OCI-LY1 (cell line): ENCODE data around the gene SLC25A26.

ENCODE experiments used
- H2AFZ ChIP-seq: fragments of 200-600 bp; sonication (generic), shearing (Covaris generic); 2 replicates; pipeline ENCODE4 v1.6.0; 2014; ENCODE audit warnings: antibody characterized with exemption, mild to moderate bottlenecking, low read length
- H3F3A ChIP-seq: fragments of 200-600 bp; sonication (generic), shearing (Covaris generic); 2 replicates; pipeline ENCODE4 v1.6.0; 2014; ENCODE audit warnings: mild to moderate bottlenecking, antibody characterized with exemption, low read length, moderate library complexity; ENCODE audit not compliant: insufficient read depth
- H3K27ac ChIP-seq: fragments of 200-600 bp; sonication (generic); 2 replicates; pipeline ENCODE4 v1.5.1; 2014; ENCODE audit warnings: low read length, mixed run types, mild to moderate bottlenecking, low read depth; ENCODE audit not compliant: poor library complexity, severe bottlenecking
- H3K27me3 ChIP-seq: fragments of 200-600 bp; sonication (generic); 2 replicates; pipeline ENCODE4 v1.6.0; 2014; ENCODE audit warnings: antibody characterized with exemption, mild to moderate bottlenecking, low read length, moderate library complexity; ENCODE audit not compliant: insufficient read depth
- H3K36me3 ChIP-seq: fragments of 200-600 bp; sonication (generic); 2 replicates; pipeline ENCODE4 v1.6.1; 2014; ENCODE audit warnings: mild to moderate bottlenecking, antibody characterized with exemption, low read length, moderate library complexity, mixed read lengths; ENCODE audit not compliant: insufficient read depth
- H3K4me1 ChIP-seq: fragments of 200-600 bp; sonication (generic); 2 replicates; pipeline ENCODE4 v1.5.1; 2014; ENCODE audit warnings: mild to moderate bottlenecking, low read length, moderate library complexity; ENCODE audit not compliant: insufficient read depth, severe bottlenecking
- H3K4me2 ChIP-seq: fragments of 200-600 bp; sonication (generic), shearing (Covaris generic); 2 replicates; pipeline ENCODE4 v1.6.1; 2014; ENCODE audit warnings: low read length
- H3K4me3 ChIP-seq: fragments of 200-600 bp; sonication (generic); 2 replicates; pipeline ENCODE4 v1.5.1; 2014; ENCODE audit warnings: low read length, low read depth, mild to moderate bottlenecking, mixed read lengths; ENCODE audit not compliant: poor library complexity, severe bottlenecking
- H3K79me2 ChIP-seq: fragments of 200-600 bp; shearing (Covaris generic); 2 replicates; pipeline ENCODE4 v1.6.1; 2016; ENCODE audit warnings: mixed run types, low read length, mixed read lengths; ENCODE audit not compliant: insufficient read depth
- H3K9ac ChIP-seq: fragments of 200-600 bp; sonication (generic), shearing (Covaris generic); 2 replicates; pipeline ENCODE4 v1.6.1; 2014; ENCODE audit warnings: mild to moderate bottlenecking, low read length, mixed read lengths
- H3K9me2 ChIP-seq: fragments of 200-600 bp; sonication (generic), shearing (Covaris generic); 2 replicates; pipeline ENCODE4 v1.6.1; 2014; ENCODE audit warnings: low read depth, mild to moderate bottlenecking, low read length, mixed read lengths
- H3K9me3 ChIP-seq: fragments of 200-600 bp; shearing (Covaris generic); 2 replicates; pipeline ENCODE4 v1.6.1; 2014; ENCODE audit warnings: low read length, mixed read lengths
- H4K20me1 ChIP-seq: fragments of 200-600 bp; sonication (generic), shearing (Covaris generic); 2 replicates; pipeline ENCODE4 v1.6.0; 2016; ENCODE audit warnings: mild to moderate bottlenecking, low read length; ENCODE audit not compliant: insufficient read depth
- EZH2 ChIP-seq: fragments of 200-600 bp; sonication (generic), shearing (Covaris generic); IDR thresholded peaks from 2 replicates; pipeline ENCODE4 v1.8.0; 2017; ENCODE audit warnings: borderline replicate concordance, mixed run types, mild to moderate bottlenecking, antibody characterized with exemption, low read length, moderate library complexity, mixed read lengths
- TF ChIP-seq, protein P1 (sequence below): fragments of 200-600 bp; sonication (generic), shearing (Covaris generic); IDR thresholded peaks from 2 replicates; pipeline ENCODE4 v1.5.1; 2017; ENCODE audit warnings: mild to moderate bottlenecking, antibody characterized with exemption, low read length, moderate library complexity, mixed read lengths

SLC25A26 gene

DNA sequence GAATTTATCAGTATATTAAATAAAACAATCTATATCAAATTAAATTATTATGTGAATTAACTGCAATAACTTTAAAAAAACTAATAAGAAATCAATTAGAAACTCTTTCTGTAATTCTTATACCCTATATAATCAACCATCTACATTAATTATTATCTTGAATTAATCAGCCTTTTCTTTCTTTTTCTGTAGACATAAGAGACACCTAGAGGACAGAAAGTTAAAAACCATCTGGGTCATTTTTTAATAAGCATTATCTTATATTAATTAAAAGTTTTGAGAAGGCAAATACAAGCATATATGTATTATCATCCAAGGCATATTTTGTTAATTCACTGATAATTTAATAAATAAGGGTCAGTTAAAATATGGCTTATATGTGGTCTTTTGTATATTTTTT, 24.2 kb upstream of the SLC25A26 start:
- no peaks in the 10 kb centered on the region for H3K9me2 ChIP-seq
- no peaks in the 10 kb centered on the region for H3F3A ChIP-seq
- TF ChIP-seq, protein P1, sequence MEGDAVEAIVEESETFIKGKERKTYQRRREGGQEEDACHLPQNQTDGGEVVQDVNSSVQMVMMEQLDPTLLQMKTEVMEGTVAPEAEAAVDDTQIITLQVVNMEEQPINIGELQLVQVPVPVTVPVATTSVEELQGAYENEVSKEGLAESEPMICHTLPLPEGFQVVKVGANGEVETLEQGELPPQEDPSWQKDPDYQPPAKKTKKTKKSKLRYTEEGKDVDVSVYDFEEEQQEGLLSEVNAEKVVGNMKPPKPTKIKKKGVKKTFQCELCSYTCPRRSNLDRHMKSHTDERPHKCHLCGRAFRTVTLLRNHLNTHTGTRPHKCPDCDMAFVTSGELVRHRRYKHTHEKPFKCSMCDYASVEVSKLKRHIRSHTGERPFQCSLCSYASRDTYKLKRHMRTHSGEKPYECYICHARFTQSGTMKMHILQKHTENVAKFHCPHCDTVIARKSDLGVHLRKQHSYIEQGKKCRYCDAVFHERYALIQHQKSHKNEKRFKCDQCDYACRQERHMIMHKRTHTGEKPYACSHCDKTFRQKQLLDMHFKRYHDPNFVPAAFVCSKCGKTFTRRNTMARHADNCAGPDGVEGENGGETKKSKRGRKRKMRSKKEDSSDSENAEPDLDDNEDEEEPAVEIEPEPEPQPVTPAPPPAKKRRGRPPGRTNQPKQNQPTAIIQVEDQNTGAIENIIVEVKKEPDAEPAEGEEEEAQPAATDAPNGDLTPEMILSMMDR: peak; percentile 13; the same call in 1 of the 2 replicates
- TF ChIP-seq EZH2: no peak
- no peak overlapping the region for H3K4me2 ChIP-seq
- no peaks in the 10 kb centered on the region for H3K27me3 ChIP-seq
- no peaks in the 10 kb centered on the region for H3K9me3 ChIP-seq
- H3K9ac ChIP-seq: no peak overlapping the region
- H4K20me1 ChIP-seq: no peaks in the 10 kb centered on the region
- no peaks in the 10 kb centered on the region for H3K79me2 ChIP-seq
- H3K36me3 ChIP-seq: no peaks in the 10 kb centered on the region
- no peak overlapping the region for H3K27ac ChIP-seq
- H3K4me1 ChIP-seq: no peaks in the 10 kb centered on the region
- H3K4me3 ChIP-seq: no peak overlapping the region
- H2AFZ ChIP-seq: no peak overlapping the region

GRCh38 chr3:66198437-66199088, 22.2 kb upstream of the SLC25A26 start:
- Histone ChIP-seq H3K36me3 (no peaks in the 10 kb centered on the region), H3K9me2 (no peaks in the 10 kb centered on the region), H3K9ac (no peak overlapping the region), H3F3A (no peaks in the 10 kb centered on the region), H3K9me3 (no peaks in the 10 kb centered on the region), H3K27me3 (no peaks in the 10 kb centered on the region), H3K4me1 (no peaks in the 10 kb centered on the region), H3K4me3 (no peak overlapping the region), H3K79me2 (no peaks in the 10 kb centered on the region), H2AFZ (no peak overlapping the region), H3K27ac (no peak overlapping the region), H3K4me2 (no peak overlapping the region), H4K20me1 (no peaks in the 10 kb centered on the region)
- no peak for TF ChIP-seq EZH2
- TF ChIP-seq, protein P1: no peak

GRCh38 chr3:66199089-66199473, 21.7 kb upstream of the SLC25A26 start:
- no peaks in the 10 kb centered on the region for H3K9me2 ChIP-seq
- H2AFZ ChIP-seq: no peak overlapping the region
- no peaks in the 10 kb centered on the region for H3F3A ChIP-seq
- no peaks in the 10 kb centered on the region for H4K20me1 ChIP-seq
- no peaks in the 10 kb centered on the region for H3K9me3 ChIP-seq
- no peaks in the 10 kb centered on the region for H3K4me1 ChIP-seq
- TF ChIP-seq EZH2: no peak
- TF ChIP-seq, protein P1: no peak
- no peak overlapping the region for H3K27ac ChIP-seq
- no peak overlapping the region for H3K4me2 ChIP-seq
- no peak overlapping the region for H3K9ac ChIP-seq
- H3K36me3 ChIP-seq: no peaks in the 10 kb centered on the region
- no peaks in the 10 kb centered on the region for H3K79me2 ChIP-seq
- H3K27me3 ChIP-seq: no peaks in the 10 kb centered on the region
- no peak overlapping the region for H3K4me3 ChIP-seq
